HL-60 (cell line): ENCODE data around the gene AQP12B.

Experiments used
- DNase-seq, 2 experiments: peaks; one replicate each; pipeline ENCODE4 v3.0.0-alpha.2; 2010 to 2020; ENCODE audit warnings: low read depth in 1 of 2, low spot score in 1 of 2
- H3K27ac ChIP-seq: fragments of 250-450 bp; sonication (Bioruptor Pico); replicated peaks from 2 replicates; pipeline ENCODE4 v1.5.1; 2020; ENCODE audit warnings: mild to moderate bottlenecking, moderate library complexity
- H3K27me3 ChIP-seq: fragments of 250-450 bp; sonication (Bioruptor Pico); 2 replicates; pipeline ENCODE4 v1.5.1; 2021; ENCODE audit warnings: mild to moderate bottlenecking, moderate library complexity; ENCODE audit not compliant: insufficient read depth, poor library complexity, severe bottlenecking
- H3K4me3 ChIP-seq: replicated peaks from 2 replicates; pipeline ENCODE4 v1.5.1; 2011; ENCODE audit warnings: mild to moderate bottlenecking, control low read depth, low read length; ENCODE audit not compliant: insufficient read depth
- GABPA ChIP-seq: IDR thresholded peaks from 2 replicates; pipeline ENCODE4 v1.6.1; 2012; ENCODE audit warnings: low read depth
- POLR2AphosphoS5 ChIP-seq: IDR thresholded peaks from 2 replicates; pipeline ENCODE4 v1.6.1; 2012; ENCODE audit warnings: low read depth
- SPI1 ChIP-seq: IDR thresholded peaks from 2 replicates; pipeline ENCODE4 v1.6.1; 2012; ENCODE audit warnings: low read depth, mild to moderate bottlenecking, borderline replicate concordance
- TF ChIP-seq, protein P1 (sequence below): IDR thresholded peaks from 2 replicates; pipeline ENCODE4 v1.6.1; 2012; ENCODE audit warnings: low read depth; ENCODE audit not compliant: insufficient replicate concordance
- TF ChIP-seq, protein P2 (sequence below): IDR thresholded peaks from one replicate; pipeline ENCODE4 v1.5.1; 2011; ENCODE audit warnings: low read length, control low read depth, inconsistent platforms; ENCODE audit not compliant: insufficient read depth

Gene AQP12B

DNA sequence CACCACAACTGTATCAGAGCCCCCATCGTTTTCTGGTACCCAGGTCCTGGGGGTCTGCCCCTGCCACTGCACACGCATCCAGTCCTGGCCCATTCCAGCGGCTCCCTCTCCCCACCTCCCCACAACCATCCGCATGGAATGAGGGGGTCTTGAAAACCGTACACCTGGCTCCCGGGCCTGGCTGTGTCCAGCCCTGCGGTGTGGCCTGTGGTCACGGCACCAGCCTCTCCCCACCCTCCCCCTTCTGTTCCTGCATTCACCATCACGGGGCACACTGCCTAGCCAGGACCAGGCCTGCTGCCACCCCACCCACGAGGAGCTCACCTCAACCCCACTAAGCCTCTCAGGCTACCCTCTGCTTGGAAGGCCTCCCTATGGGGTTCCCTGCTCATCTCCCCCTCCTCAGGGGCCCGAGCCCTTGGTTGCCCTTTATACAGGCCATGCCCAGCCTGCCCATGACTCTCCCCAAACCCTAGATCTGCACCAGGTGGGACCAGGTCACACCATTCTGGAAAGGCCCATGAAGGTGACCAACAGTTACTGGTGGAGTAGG, 46.0 kb downstream of the AQP12B start:
- no peak overlapping the region for H3K4me3 ChIP-seq
- no peaks in the 10 kb centered on the region for H3K27me3 ChIP-seq
- TF ChIP-seq SPI1 = no peak
- TF ChIP-seq GABPA = no peak
- TF ChIP-seq POLR2AphosphoS5 = no peak
- no peak overlapping the region; the same call in 1 of the 2 replicates for H3K27ac ChIP-seq
- DNase-seq = no peak

DNA sequence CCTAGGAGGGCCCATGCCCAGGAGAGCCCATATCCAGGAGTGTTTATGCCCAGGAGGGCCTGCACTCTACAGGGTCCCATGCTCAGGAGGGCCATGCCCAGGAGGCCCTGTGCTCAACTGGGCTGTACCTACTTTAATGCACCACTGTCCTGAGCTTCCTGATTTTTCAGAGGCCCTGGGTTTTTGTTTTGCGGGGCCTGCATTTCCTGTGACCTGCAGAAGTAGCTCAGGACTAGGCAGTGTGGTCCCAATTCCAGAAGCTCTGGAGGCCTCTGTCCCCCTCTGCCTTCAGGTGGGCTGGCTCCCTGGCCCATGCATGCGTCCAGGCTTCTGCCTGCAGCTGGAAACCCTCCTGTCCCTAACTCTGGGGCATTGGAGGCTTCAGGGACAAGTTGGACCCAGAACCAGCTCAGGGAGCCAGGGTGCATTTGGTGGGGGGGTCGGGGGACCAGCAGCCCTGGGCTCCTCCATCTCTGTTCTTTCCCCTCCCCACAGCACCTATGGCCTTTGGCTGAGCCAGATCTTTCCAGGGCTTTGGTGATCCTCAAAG, 46.6 kb downstream of the AQP12B start:
- peak in 1 of 2 experiments; percentile 42 for DNase-seq
- H3K4me3 ChIP-seq = no peak overlapping the region
- peak overlapping the region; percentile 37; the same call in 1 of the 2 replicates for H3K27ac ChIP-seq
- TF ChIP-seq, protein P1, sequence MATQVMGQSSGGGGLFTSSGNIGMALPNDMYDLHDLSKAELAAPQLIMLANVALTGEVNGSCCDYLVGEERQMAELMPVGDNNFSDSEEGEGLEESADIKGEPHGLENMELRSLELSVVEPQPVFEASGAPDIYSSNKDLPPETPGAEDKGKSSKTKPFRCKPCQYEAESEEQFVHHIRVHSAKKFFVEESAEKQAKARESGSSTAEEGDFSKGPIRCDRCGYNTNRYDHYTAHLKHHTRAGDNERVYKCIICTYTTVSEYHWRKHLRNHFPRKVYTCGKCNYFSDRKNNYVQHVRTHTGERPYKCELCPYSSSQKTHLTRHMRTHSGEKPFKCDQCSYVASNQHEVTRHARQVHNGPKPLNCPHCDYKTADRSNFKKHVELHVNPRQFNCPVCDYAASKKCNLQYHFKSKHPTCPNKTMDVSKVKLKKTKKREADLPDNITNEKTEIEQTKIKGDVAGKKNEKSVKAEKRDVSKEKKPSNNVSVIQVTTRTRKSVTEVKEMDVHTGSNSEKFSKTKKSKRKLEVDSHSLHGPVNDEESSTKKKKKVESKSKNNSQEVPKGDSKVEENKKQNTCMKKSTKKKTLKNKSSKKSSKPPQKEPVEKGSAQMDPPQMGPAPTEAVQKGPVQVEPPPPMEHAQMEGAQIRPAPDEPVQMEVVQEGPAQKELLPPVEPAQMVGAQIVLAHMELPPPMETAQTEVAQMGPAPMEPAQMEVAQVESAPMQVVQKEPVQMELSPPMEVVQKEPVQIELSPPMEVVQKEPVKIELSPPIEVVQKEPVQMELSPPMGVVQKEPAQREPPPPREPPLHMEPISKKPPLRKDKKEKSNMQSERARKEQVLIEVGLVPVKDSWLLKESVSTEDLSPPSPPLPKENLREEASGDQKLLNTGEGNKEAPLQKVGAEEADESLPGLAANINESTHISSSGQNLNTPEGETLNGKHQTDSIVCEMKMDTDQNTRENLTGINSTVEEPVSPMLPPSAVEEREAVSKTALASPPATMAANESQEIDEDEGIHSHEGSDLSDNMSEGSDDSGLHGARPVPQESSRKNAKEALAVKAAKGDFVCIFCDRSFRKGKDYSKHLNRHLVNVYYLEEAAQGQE = no peak
- TF ChIP-seq, protein P2, sequence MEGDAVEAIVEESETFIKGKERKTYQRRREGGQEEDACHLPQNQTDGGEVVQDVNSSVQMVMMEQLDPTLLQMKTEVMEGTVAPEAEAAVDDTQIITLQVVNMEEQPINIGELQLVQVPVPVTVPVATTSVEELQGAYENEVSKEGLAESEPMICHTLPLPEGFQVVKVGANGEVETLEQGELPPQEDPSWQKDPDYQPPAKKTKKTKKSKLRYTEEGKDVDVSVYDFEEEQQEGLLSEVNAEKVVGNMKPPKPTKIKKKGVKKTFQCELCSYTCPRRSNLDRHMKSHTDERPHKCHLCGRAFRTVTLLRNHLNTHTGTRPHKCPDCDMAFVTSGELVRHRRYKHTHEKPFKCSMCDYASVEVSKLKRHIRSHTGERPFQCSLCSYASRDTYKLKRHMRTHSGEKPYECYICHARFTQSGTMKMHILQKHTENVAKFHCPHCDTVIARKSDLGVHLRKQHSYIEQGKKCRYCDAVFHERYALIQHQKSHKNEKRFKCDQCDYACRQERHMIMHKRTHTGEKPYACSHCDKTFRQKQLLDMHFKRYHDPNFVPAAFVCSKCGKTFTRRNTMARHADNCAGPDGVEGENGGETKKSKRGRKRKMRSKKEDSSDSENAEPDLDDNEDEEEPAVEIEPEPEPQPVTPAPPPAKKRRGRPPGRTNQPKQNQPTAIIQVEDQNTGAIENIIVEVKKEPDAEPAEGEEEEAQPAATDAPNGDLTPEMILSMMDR = no peak
- TF ChIP-seq GABPA (no peak), SPI1 (no peak), POLR2AphosphoS5 (no peak)
- no peaks in the 10 kb centered on the region for H3K27me3 ChIP-seq

DNA sequence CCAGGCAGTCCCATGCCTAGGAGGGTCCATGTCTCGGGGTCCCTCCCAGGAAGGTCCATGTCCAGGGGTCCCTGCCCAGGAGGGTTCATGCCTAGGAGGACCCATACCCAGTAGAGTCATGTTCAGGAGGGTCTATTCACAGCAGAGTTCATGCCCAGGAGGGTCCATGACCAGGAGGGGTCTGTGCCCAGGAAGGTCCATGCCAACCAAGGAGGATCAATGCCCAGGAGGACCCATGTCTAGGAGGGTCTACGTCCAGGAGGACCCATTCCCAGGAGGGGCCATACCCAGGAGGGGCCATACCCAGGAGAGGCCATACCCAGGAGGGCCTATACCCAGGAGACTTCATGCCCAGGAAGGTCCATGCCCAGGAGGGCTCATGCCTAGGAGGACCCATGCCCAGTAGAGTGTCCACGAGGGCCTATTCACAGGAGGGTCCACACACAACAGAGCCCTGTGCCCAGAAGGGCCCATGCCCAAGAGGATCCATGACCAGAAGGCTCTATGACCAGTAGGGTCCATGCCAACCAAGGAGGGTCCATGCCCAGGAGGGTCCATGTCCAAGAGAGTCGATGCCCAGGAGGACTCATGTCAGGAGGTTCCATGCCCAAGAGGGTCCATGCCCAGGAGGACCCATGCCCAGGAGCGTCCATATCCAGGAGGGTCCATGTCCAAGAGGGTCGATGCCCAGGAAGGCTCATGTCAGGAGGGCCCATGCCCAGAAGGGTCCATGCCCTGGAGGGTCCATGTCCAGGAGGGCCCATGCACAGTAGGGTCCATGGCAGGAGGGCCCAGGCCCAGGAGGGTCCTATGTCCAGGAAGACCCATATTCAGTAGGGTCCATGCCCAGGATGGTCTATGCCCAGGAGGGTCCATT, 47.3 kb downstream of the AQP12B start:
- Histone ChIP-seq H3K4me3 (no peak overlapping the region), H3K27ac (peak overlapping the region; percentile 37; the same call in 1 of the 2 replicates), H3K27me3 (no peaks in the 10 kb centered on the region)
- no peak for DNase-seq
- TF ChIP-seq, protein P2 = no peak
- TF ChIP-seq, protein P1 = no peak
- no peak for TF ChIP-seq POLR2AphosphoS5
- no peak for TF ChIP-seq SPI1
- no peak for TF ChIP-seq GABPA

DNA sequence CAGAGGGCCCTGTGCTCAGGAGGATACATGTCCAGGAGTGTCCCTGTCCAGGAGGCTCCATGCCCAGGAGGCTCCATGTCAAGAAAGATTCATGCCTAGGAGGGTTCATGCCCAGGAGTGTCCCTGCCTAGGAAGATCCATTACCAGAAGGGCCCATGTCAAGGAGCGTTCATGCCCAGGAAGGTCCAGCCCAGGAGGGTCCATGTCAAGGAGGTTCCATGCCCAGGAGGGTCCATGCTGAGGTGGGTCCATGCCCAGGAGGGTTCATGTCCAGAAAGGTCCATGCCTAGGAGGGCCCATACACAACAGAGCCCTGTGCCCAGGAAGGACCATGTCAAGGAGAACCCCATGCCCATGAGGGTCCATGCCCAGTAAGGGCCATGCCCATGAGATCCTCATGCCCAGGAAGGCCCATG, 50.4 kb downstream of the AQP12B start:
- TF ChIP-seq, protein P2 = no peak
- TF ChIP-seq GABPA (no peak), POLR2AphosphoS5 (no peak), SPI1 (no peak)
- TF ChIP-seq, protein P1 = no peak
- Histone ChIP-seq H3K27ac (no peak overlapping the region), H3K27me3 (no peaks in the 10 kb centered on the region), H3K4me3 (no peak overlapping the region)
- no peak for DNase-seq
